Measurements from ENCODE around the gene TMEM233.

DNA sequence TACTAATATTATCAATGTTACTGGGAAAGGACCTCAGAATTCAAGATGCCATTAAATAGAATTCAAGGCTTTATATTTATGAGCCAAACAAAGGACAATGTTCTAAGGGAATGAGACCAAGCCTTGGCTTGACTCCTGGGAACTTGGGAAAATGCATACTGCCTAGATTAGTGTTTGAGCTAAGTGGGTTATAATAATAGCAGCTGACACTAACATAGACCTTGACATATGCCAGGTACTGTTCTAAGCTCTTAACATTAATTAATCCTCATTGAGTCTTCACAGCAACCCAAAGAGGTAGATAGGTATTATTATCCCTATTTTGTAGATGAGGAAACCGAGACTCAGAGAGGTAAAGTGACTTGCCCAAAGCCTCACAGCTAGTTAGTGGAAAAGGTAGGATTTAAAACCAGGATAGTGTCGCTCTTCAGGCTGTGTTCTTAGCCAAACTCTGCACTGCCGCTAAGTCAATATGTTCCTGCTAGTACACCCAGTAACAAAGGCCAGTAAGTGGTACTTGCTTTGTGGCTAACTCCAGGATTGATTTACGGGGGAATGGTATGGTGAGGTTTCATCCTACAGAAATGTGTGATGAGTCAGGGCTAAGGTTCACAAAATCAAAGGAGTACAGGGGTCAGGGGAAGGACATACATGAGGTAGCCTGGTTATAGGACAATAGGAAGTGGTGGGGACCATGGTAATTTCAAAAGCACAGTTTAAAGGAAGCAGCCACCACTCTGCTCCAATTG is 38.5 kb downstream of the TMEM233 start:
- TF ChIP-seq CHD2 (IDR thresholded peaks at IDR 0.05; ENCODE audit: low read length) (no peak), EP300 (IDR thresholded peaks at IDR 0.05; ENCODE audit: borderline replicate concordance in 1 of 2, low read depth in 2 of 2, low read length in 2 of 2) (no peak), TEAD4 (IDR thresholded peaks at IDR 0.05; ENCODE audit: low read depth, low read length) (no peak), USF2 (IDR thresholded peaks at IDR 0.05; ENCODE audit: low read length) (no peak), MAFK (IDR thresholded peaks at IDR 0.05; ENCODE audit: low read depth, low read length) (no peak), POLR2A (IDR thresholded peaks at IDR 0.05; ENCODE audit: control extremely low read depth in 1 of 2, low read depth in 2 of 2, low read length in 2 of 2) (no peak), CREB1 (IDR thresholded peaks at IDR 0.05) (no peak), EZH2 (IDR thresholded peaks at IDR 0.05; ENCODE audit: low read depth, low read length, severe bottlenecking) (no peak), POLR2AphosphoS5 (IDR thresholded peaks at IDR 0.05; ENCODE audit: low read depth, low read length) (no peak), MAX (IDR thresholded peaks at IDR 0.05) (no peak)
- TF ChIP-seq, protein P1, sequence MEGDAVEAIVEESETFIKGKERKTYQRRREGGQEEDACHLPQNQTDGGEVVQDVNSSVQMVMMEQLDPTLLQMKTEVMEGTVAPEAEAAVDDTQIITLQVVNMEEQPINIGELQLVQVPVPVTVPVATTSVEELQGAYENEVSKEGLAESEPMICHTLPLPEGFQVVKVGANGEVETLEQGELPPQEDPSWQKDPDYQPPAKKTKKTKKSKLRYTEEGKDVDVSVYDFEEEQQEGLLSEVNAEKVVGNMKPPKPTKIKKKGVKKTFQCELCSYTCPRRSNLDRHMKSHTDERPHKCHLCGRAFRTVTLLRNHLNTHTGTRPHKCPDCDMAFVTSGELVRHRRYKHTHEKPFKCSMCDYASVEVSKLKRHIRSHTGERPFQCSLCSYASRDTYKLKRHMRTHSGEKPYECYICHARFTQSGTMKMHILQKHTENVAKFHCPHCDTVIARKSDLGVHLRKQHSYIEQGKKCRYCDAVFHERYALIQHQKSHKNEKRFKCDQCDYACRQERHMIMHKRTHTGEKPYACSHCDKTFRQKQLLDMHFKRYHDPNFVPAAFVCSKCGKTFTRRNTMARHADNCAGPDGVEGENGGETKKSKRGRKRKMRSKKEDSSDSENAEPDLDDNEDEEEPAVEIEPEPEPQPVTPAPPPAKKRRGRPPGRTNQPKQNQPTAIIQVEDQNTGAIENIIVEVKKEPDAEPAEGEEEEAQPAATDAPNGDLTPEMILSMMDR (IDR thresholded peaks at IDR 0.05; ENCODE audit: control extremely low read depth in 1 of 3, insufficient read depth in 1 of 3, low read depth in 1 of 3, low read length in 3 of 3): no peak
